Spleen (tissue), 7 donors: ENCODE results near the gene GBP7.

ENCODE experiments used
- POLR2AphosphoS5 ChIP-seq, 3 donors: sonication (generic); formaldehyde crosslinking; IDR thresholded peaks; one replicate each; pipeline ENCODE4 v1.5.1; 2017; ENCODE audit warnings: antibody characterized with exemption in 3 of 3
- TF ChIP-seq, protein P1 (sequence below), 11 experiments: fragments of 200-600 bp in 7 of 11; fragments of 450-650 bp in 4 of 11; sonication (generic) in 4 of 11; IDR thresholded peaks in 8 of 11; conservative IDR thresholded peaks in 3 of 11; 1 replicate in 7 of 11; 2 replicates in 4 of 11; pipeline versions ENCODE4 v1.4.0 to v1.8.0; 2016 to 2021; ENCODE audit warnings: antibody characterized with exemption in 11 of 11, inconsistent platforms in 4 of 11, mild to moderate bottlenecking in 1 of 11
- donor health status: DM: no; HTN: no; CAD: no; lungs with moderate emphysema.
- donor health status: DM: no; HTN: no; CAD: no.
- donor health status: DM: no; HTN: no; CAD: no.

GRCh38 chr1:89088572-89088971 is 87.2 kb downstream of the GBP7 start:
- TF ChIP-seq, protein P1, sequence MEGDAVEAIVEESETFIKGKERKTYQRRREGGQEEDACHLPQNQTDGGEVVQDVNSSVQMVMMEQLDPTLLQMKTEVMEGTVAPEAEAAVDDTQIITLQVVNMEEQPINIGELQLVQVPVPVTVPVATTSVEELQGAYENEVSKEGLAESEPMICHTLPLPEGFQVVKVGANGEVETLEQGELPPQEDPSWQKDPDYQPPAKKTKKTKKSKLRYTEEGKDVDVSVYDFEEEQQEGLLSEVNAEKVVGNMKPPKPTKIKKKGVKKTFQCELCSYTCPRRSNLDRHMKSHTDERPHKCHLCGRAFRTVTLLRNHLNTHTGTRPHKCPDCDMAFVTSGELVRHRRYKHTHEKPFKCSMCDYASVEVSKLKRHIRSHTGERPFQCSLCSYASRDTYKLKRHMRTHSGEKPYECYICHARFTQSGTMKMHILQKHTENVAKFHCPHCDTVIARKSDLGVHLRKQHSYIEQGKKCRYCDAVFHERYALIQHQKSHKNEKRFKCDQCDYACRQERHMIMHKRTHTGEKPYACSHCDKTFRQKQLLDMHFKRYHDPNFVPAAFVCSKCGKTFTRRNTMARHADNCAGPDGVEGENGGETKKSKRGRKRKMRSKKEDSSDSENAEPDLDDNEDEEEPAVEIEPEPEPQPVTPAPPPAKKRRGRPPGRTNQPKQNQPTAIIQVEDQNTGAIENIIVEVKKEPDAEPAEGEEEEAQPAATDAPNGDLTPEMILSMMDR (IDR thresholded peaks at IDR 0.05 in 8 of 11, conservative IDR thresholded peaks at IDR 0.05 in 3 of 11): no peak
- no peak for TF ChIP-seq POLR2AphosphoS5 (IDR thresholded peaks at IDR 0.05)
